Measurements from ENCODE around the gene ANO10. TPM values are rescaled to one million over a fixed set of nuclear protein-coding genes. Genes with fewer than 3 reads are reported as not detected.
"Not testable (repeated sequence)": the region's sequence is repeated elsewhere in the genome, so short reads cannot be mapped to it uniquely, and the experiment has no call there.

ANO10 gene
- 10 to 100 TPM in 1 of 2 experiments, 1 to 10 TPM in 1; 8.6 to 12.2 TPM for total RNA-seq

GRCh38 chr3:43621656-43622432 is at the start of gene ANO10:
Gene ANO10, minus strand, starts transcription at chr3:43622011. Its CDS starts 16,159 bp downstream, at chr3:43605852.
- ChIA-PET POLR2A (interaction anchor here (1.0 kb wide), 2 partner anchors 10 to 15 kb away, joined by 4 to 5 read pairs; no protein-coding TSS in a partner anchor), CTCF (no interaction called here)

- POLR2A ChIA-PET = no interaction called here
- CTCF ChIA-PET = no interaction called here
Observed at GRCh38 chr3:43670635-43671522, 49.1 kb upstream of the ANO10 start.

- POLR2A ChIA-PET, CTCF ChIA-PET: not testable (repeated sequence)
Observed at GRCh38 chr3:43665011-43665410, 43.2 kb upstream of the ANO10 start.

- CTCF ChIA-PET, POLR2A ChIA-PET: not testable (repeated sequence)
Observed at GRCh38 chr3:43661376-43661775, 39.6 kb upstream of the ANO10 start.

- CTCF ChIA-PET = no interaction called here
- POLR2A ChIA-PET = no interaction called here
Observed at GRCh38 chr3:43659250-43659880, 37.6 kb upstream of the ANO10 start.

GRCh38 chr3:43656390-43656789 is 34.6 kb upstream of the ANO10 start:
- CTCF ChIA-PET = not testable (repeated sequence)

GRCh38 chr3:43650345-43650744 is 28.5 kb upstream of the ANO10 start:
- CTCF ChIA-PET = no interaction called here
- POLR2A ChIA-PET = no interaction called here

More at GRCh38 chr3:43656390-43656789, 34.6 kb upstream of the ANO10 start:
- POLR2A ChIA-PET = not testable (repeated sequence)

GRCh38 chr3:43649365-43649968 is 27.7 kb upstream of the ANO10 start:
- POLR2A ChIA-PET = no interaction called here

GRCh38 chr3:43648957-43649356 is 27.1 kb upstream of the ANO10 start:
- POLR2A ChIA-PET = no interaction called here

More at GRCh38 chr3:43649365-43649968, 27.7 kb upstream of the ANO10 start:
- CTCF ChIA-PET = no interaction called here

GRCh38 chr3:43647331-43648166 is 25.7 kb upstream of the ANO10 start:
- ChIA-PET CTCF (no interaction called here), POLR2A (no interaction called here)

More at GRCh38 chr3:43648957-43649356, 27.1 kb upstream of the ANO10 start:
- CTCF ChIA-PET = no interaction called here

GRCh38 chr3:43644443-43644842 is 22.6 kb upstream of the ANO10 start:
- POLR2A ChIA-PET = no interaction called here
- CTCF ChIA-PET = no interaction called here

- POLR2A ChIA-PET = no interaction called here
- CTCF ChIA-PET = no interaction called here
Observed at GRCh38 chr3:43641306-43642114, 19.7 kb upstream of the ANO10 start.

GRCh38 chr3:43640681-43641080 is 18.9 kb upstream of the ANO10 start:
- ChIA-PET CTCF (no interaction called here), POLR2A (no interaction called here)

- CTCF ChIA-PET = interaction anchor here (1.0 to 1.1 kb wide), 2 partner anchors 19 to 94 kb away, joined by 3 to 7 read pairs; no protein-coding TSS in a partner anchor
- POLR2A ChIA-PET = no interaction called here
Observed at GRCh38 chr3:43638594-43639447, 17.0 kb upstream of the ANO10 start.

GRCh38 chr3:43637702-43638101 is 15.9 kb upstream of the ANO10 start:
- ChIA-PET POLR2A (no interaction called here), CTCF (no interaction called here)

GRCh38 chr3:43632986-43633385 is 11.2 kb upstream of the ANO10 start:
- CTCF ChIA-PET = no interaction called here
- POLR2A ChIA-PET = no interaction called here

- CTCF ChIA-PET = no interaction called here
- POLR2A ChIA-PET = no interaction called here
Observed at GRCh38 chr3:43632269-43632733, 10.5 kb upstream of the ANO10 start.

Data from activated CD8-positive, alpha-beta memory T cell treated with anti-CD3 and anti-CD28 coated beads for 36 hours (primary cell).